Epidermal melanocyte (primary cell): ENCODE data around the gene AIMP1.
"Not testable (repeated sequence)": the region's sequence is repeated elsewhere in the genome, so short reads cannot be mapped to it uniquely, and the experiment has no call there.

Experiments
- DNase-seq: peaks from one replicate; pipeline ENCODE4 v3.0.0; 2011; ENCODE audit warnings: low spot score; ENCODE audit not compliant: insufficient read length

The AIMP1 gene

GRCh38 chr4:106312377-106312776 lies 4.0 kb upstream of the AIMP1 start:
- DNase-seq: no peak

DNA sequence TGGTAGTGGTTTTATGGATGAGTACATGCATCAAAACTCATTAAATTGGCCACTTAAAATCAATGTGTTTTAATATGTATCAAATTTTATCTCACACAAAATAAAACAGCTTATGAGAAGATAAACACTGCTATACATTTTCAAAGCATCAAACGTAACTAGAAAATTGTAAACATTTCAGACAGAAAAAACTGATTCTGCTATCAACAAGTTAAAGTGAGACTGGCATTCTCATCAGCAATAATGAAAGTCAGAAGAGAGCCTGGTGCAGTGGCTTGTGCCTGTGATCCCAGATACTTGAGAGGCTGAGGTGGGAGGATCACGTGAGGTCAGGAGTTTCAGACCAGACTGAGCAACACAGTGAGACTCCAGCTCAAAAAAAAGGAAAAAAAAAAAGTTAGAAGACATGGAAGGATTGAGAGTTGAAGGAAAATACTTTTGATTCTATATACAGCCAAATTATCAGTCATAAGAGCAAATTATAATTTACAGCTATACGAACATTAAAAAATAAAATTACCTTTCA lies 3.3 kb upstream of the AIMP1 start:
- DNase-seq: no peak

- no peak for DNase-seq
These were observed 1.4 kb upstream of the AIMP1 start for GRCh38 chr4:106314960-106315359.

DNA sequence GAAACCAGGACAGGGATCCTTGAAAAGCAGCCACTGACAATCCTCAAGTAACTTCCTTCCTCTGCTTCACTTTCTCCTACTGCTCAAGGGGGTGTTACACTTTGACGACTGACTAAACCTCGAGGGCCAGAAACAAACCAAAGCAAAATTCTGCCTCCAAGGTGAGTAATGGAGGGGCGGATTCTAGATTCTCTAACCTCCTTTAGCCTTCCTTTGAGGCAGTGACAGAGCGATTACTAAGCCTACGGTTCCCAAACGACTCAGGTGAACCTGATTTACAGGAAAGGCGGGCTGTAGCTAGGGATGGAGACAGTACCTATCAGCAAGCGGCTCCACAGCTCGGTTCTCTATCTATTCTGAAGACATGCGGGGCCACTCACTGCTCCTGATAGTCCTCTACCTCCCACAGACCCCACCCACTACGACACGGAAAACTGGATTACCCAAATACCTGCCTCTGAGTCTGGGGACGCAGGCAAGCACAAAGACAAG lies 828 bp upstream of the AIMP1 start:
- DNase-seq: no peak

DNA sequence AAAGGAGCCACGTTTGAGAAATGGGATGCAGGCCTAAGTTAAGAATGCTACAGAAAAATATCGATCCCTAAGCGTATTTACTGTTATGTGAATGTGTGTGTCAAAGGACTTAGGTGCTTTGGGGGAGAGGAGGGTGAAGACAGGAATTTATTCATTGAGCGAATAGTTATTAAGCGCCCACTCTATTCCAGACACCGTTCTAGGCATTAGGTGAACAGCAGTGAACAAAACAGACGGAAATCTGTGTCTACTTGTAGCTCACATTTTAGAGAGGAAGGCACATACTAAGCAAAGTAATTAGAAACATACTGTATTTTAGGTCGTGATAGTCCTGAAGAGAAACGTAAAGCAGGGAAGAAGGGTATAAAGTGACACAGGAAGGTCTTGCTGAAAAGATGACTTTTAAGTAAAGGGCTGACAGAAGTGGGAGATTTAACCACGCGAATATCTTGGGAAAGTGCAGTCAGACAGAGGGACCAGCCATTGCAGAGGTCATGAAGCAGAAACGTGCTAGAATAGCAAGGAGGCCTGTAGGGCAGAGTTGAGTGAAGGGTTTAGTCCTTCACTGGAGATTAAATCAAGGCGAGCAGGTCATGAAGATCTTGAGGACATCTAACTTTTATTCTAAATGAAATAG lies 541 bp downstream of the AIMP1 start:
- DNase-seq: no peak

GRCh38 chr4:106317815-106318214 lies 1.5 kb downstream of the AIMP1 start:
- no peak for DNase-seq

DNA sequence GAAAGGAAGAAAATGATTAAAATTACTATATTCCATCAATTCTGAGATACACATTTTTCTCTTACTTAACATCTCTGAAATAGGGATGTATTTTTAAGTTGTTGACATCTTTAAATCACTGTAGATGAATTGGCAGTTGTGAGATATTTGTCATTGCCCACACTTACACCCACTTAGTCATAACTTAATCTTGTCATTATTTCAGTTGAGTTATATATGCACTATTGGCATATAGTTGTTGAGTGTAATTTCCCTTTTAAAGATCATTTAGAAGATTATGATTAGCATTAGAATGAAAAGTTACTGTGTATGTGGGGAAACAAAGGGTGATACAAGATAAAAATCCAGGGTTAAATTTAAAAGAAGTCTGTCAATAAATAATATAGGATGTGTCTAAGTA lies 2.2 kb downstream of the AIMP1 start:
- no peak for DNase-seq

DNA sequence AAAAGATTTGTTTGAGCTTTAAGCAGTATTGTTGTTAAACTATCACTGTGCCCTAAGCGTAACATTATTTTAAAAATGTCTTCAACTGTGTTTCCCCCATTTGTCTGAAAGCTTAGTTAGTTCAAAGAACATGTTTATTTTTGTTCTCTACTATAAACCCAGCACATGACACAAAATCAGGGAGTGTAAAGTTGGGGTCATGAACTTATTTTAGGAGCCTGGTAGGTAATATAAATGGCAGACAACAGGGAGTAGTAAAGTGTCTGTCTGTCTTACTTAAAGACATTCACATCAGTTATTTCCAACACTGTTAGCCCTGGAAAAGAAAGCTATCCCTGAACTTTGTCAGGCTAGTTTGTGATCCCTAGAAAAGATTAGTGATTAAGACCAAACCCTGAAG lies 3.9 kb downstream of the AIMP1 start:
- no peak for DNase-seq

- not testable (repeated sequence) for DNase-seq
These were observed 4.8 kb downstream of the AIMP1 start for GRCh38 chr4:106321168-106321567.

DNA sequence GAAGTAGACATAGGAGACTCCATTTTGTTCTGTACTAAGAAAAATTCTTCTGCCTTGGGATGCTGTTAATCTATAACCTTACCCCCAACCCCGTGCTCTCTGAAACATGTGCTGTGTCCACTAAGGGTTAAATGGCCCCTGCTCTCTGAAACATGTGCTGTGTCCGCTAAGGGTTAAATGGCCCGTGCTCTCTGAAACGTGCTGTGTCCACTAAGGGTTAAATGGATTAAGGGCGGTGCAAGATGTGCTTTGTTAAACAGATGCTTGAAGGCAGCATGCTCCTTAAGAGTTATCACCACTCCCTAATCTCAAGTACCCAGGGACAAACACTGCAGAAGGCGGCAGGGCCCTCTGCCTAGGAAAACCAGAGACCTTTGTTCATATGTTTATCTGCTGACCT lies 5.5 kb downstream of the AIMP1 start:
- not testable (repeated sequence) for DNase-seq

- DNase-seq: no peak
These were observed 6.8 kb downstream of the AIMP1 start for GRCh38 chr4:106323119-106323518.

DNA sequence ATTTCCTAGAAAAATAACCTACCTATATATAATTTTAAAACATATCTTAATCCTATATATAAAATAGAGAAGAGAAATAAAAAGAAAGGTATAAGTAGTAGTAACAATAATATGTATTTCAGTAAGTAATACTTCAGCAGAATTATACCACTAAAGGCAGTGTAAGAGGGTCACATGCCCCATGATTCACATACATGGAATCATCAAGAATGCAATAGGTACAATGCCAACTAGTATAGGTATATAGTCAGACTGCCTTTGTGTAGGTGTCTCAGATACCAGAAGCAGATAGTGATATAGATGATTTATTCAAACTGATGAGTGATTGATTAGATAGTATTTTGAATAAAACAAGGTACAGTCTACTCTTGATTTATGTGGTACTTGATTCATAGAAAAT lies 9.4 kb downstream of the AIMP1 start:
- DNase-seq: no peak

- peak; percentile 34 for DNase-seq
These were observed 12.8 kb downstream of the AIMP1 start for GRCh38 chr4:106329041-106329618.

DNA sequence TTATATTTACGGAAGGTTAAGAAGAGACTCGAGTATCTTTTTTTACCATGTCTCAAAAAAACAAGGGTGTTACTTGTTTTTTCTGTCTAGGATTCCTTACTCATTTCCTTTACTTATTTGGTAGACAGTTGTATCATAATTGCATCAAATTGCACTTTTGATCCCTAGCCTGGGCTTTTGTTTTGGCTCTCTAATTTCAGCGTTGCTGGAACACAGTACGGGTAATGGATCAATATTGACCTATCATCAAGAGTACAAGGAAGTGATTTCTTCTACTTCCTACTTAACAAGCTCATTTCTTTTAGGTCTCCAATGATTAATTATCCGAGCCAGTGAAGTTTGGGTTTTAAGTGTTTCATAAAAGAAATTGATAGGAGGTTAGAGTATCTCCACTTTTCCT lies 16.8 kb downstream of the AIMP1 start:
- no peak for DNase-seq

DNA sequence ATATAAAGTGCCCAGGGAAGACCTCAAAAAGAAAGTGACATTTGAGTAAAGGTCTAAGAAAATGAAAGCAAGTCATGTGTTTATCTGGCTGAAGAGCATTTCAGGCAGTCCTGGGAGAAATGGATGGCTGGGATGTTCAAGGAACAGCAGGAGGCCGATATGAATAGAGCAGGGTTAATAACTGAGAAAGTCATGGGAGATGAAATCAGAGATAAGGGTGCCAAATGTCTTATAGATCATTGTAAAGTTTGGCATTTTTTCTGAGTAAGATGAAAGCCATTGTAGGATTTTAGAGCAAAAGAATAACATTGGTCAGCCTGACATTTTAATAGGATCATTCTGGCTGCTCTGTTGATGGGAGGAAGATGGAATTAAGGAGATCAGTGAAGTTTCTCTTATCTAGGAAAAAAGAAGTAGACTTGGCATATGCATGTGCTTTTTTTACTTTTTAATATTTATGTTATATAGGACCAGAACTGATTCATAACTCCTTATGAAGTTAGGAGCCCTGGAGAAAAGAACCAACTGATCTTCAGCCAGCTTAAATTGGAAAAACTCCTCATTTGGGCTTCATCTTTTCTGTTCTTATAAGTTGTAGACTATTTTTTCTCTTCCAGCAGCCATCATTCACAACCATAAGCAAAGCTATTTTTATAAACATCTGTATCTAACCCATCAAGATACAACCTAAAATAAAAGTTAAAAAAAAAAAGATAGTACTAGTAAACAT lies 18.6 kb downstream of the AIMP1 start:
- DNase-seq: no peak

DNA sequence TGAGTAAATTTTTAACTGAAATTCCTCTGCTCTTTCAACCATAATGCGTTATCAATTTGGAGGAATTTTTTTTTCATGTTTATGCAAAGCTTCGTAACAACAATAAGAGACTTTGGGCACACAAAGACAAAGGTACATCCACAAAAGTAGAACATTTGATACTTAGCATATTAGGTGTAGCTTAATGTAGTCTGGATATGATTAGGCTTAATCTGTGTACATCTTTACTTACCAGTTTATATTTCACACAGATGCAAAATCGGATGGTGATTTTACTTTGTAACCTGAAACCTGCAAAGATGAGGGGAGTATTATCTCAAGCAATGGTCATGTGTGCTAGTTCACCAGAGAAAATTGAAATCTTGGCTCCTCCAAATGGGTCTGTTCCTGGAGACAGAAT lies 20.3 kb downstream of the AIMP1 start:
- no peak for DNase-seq

- no peak for DNase-seq
These were observed 21.6 kb downstream of the AIMP1 start for GRCh38 chr4:106337916-106338315.

DNA sequence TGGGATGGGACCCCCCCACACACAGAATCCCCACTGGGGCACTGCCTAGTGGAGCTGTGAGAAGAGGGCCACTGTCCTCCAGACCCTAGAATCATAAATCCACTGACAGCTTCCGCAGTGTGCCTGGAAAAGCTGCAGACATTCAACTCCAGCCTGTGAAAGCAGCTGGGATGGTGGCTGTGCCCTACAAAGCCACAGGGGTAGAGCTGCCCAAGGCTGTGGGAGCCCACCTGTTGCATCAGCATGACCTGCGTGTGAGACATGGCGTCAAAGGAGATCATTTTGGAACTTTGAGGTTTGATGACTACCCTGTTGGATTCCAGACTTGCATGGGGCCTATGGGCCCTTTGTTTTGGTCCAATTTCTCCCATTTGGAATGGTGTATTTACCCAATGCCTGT lies 22.3 kb downstream of the AIMP1 start:
- DNase-seq: no peak

DNA sequence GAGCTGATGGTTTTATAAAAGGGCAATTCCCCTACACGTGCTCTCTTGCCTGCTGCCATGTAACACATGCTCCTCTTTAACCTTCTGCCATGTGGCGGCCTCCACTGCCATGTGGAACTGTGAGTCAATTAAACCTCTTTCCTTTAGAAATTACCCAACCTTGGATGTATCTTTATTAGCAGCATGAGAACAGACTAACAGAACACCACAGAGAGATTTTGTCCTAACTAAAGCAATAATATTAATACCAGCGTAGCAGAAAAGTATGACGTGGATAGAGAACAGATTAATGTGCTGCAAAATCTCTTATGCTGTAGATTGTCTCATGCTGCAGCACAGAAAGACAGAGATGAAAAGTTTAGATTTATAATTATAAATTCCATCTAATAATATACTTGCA lies 23.1 kb downstream of the AIMP1 start:
- DNase-seq: no peak

DNA sequence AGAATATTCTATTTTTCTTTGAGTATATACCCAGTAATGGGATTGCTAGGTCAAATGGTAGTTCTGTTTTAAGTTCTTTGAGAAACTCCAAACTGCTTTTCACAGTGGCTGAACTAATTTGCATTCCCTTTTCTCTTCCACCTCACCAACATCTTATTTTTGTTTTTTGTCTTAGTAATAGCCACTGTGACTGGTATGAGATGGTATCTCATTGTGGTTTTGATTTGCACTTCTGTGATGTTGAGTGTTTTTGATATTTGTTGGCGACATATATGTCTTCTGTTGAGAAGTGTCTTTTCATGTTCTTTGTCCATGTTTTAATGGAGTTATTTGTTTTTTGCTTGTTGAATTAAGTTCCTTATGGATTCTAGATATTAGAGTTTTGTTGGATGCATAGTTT lies 24.4 kb downstream of the AIMP1 start:
- no peak for DNase-seq

- DNase-seq: no peak
These were observed 27.7 kb downstream of the AIMP1 start for GRCh38 chr4:106343865-106344646.

- DNase-seq: no peak
These were observed 28.3 kb downstream of the AIMP1 start for GRCh38 chr4:106344647-106344970.
